HL-60 (cell line): Measurements from ENCODE around the gene UGGT2.

ENCODE experiments used
- DNase-seq, 2 experiments: peaks; one replicate each; pipeline ENCODE4 v3.0.0-alpha.2; 2010 to 2020; ENCODE audit warnings: low read depth in 1 of 2, low spot score in 1 of 2
- H3K27ac ChIP-seq: fragments of 250-450 bp; sonication (Bioruptor Pico); replicated peaks from 2 replicates; pipeline ENCODE4 v1.5.1; 2020; ENCODE audit warnings: mild to moderate bottlenecking, moderate library complexity
- H3K27me3 ChIP-seq: fragments of 250-450 bp; sonication (Bioruptor Pico); 2 replicates; pipeline ENCODE4 v1.5.1; 2021; ENCODE audit warnings: mild to moderate bottlenecking, moderate library complexity; ENCODE audit not compliant: insufficient read depth, poor library complexity, severe bottlenecking
- H3K4me3 ChIP-seq: replicated peaks from 2 replicates; pipeline ENCODE4 v1.5.1; 2011; ENCODE audit warnings: mild to moderate bottlenecking, control low read depth, low read length; ENCODE audit not compliant: insufficient read depth
- CTCF ChIP-seq: IDR thresholded peaks from one replicate; pipeline ENCODE4 v1.5.1; 2011; ENCODE audit warnings: low read length, control low read depth, inconsistent platforms; ENCODE audit not compliant: insufficient read depth
- GABPA ChIP-seq: IDR thresholded peaks from 2 replicates; pipeline ENCODE4 v1.6.1; 2012; ENCODE audit warnings: low read depth
- POLR2AphosphoS5 ChIP-seq: IDR thresholded peaks from 2 replicates; pipeline ENCODE4 v1.6.1; 2012; ENCODE audit warnings: low read depth
- REST ChIP-seq: IDR thresholded peaks from 2 replicates; pipeline ENCODE4 v1.6.1; 2012; ENCODE audit warnings: low read depth; ENCODE audit not compliant: insufficient replicate concordance
- SPI1 ChIP-seq: IDR thresholded peaks from 2 replicates; pipeline ENCODE4 v1.6.1; 2012; ENCODE audit warnings: low read depth, mild to moderate bottlenecking, borderline replicate concordance

The UGGT2 gene

GRCh38 chr13:95903569-95903968, 149.6 kb downstream of the UGGT2 start:
- TF ChIP-seq POLR2AphosphoS5 (no peak), SPI1 (no peak), GABPA (no peak), CTCF (no peak), REST (no peak)
- no peak overlapping the region for H3K27ac ChIP-seq
- H3K4me3 ChIP-seq, result no peak overlapping the region
- no peak for DNase-seq
- no peaks in the 10 kb centered on the region for H3K27me3 ChIP-seq

GRCh38 chr13:95902741-95903140, 150.5 kb downstream of the UGGT2 start:
- Histone ChIP-seq H3K27me3 (no peaks in the 10 kb centered on the region), H3K4me3 (no peak overlapping the region), H3K27ac (no peak overlapping the region)
- TF ChIP-seq GABPA (no peak), CTCF (no peak), SPI1 (no peak), POLR2AphosphoS5 (no peak), REST (no peak)
- no peak for DNase-seq

- TF ChIP-seq GABPA (no peak), SPI1 (no peak), REST (no peak), CTCF (no peak), POLR2AphosphoS5 (no peak)
- Histone ChIP-seq H3K27me3 (no peaks in the 10 kb centered on the region), H3K27ac (no peak overlapping the region), H3K4me3 (no peak overlapping the region)
- no peak for DNase-seq
Observed at GRCh38 chr13:95898256-95898655, 154.9 kb downstream of the UGGT2 start.
